ENCODE measurements around the gene ANKS4B. TPM values are rescaled to one million over a fixed set of nuclear protein-coding genes. Genes with fewer than 3 reads are reported as not detected.
"Not testable (repeated sequence)": the region's sequence is repeated elsewhere in the genome, so short reads cannot be mapped to it uniquely, and the experiment has no call there.

ANKS4B gene
- total and polyA plus RNA-seq, 8 donors: 0.23 to 9.0 (median 0.61) TPM; not detected in 3

- no peaks in the 10 kb centered on the region for H3K9me3 ChIP-seq
Measured at GRCh38 chr16:21192991-21193390, 40.5 kb upstream of the ANKS4B start.

GRCh38 chr16:21194771-21195301, 38.7 kb upstream of the ANKS4B start:
- Histone ChIP-seq H3K36me3 (no peaks in the 10 kb centered on the region), H3K4me1 (no peaks in the 10 kb centered on the region), H3K27me3 (peaks cover 0 to 10% (median 0%) of the 10 kb centered on the region in 3 donors), H3K4me3 (no peak overlapping the region), H3K27ac (no peak overlapping the region), H3K9me3 (no peaks in the 10 kb centered on the region)
- no peak for TF ChIP-seq POLR2AphosphoS5 (IDR thresholded peaks at IDR 0.05)
- TF ChIP-seq CTCF (IDR thresholded peaks at IDR 0.05): no peak
- TF ChIP-seq POLR2A (IDR thresholded peaks at IDR 0.05): no peak
- no peak for TF ChIP-seq EP300 (IDR thresholded peaks at IDR 0.05)
- WGBS, 5 donors: 42 to 58% (median 58%) methylated on average over 6 of the region's 6 CpGs
- intact Hi-C loops (cut with DNase I; ENCODE audit: low total_unique reads): no loop called here
- peak in 1 of 2 donors; percentile 14 for DNase-seq

More at GRCh38 chr16:21192991-21193390, 40.5 kb upstream of the ANKS4B start:
- intact Hi-C loops (cut with DNase I; ENCODE audit: low total_unique reads): no loop called here
- Histone ChIP-seq H3K36me3 (no peaks in the 10 kb centered on the region), H3K27me3 (peaks cover 0 to 5% (median 0%) of the 10 kb centered on the region in 3 donors), H3K4me1 (peaks cover 0 to 10% (median 7%) of the 10 kb centered on the region in 4 donors), H3K27ac (no peak overlapping the region), H3K4me3 (no peak overlapping the region)
- 52 to 96% (median 82%) methylated on average over 1 of the region's 1 CpG for WGBS, 5 donors
- DNase-seq: no peak
- TF ChIP-seq EP300 (IDR thresholded peaks at IDR 0.05) (no peak), POLR2AphosphoS5 (IDR thresholded peaks at IDR 0.05) (no peak), POLR2A (IDR thresholded peaks at IDR 0.05) (no peak), CTCF (IDR thresholded peaks at IDR 0.05) (no peak)

- DNase-seq; H3K9me3 ChIP-seq; H3K36me3 ChIP-seq; H3K4me3 ChIP-seq; H3K4me1 ChIP-seq; H3K27ac ChIP-seq; intact Hi-C loops (cut with DNase I; ENCODE audit: low total_unique reads): not testable (repeated sequence)
- H3K27me3 ChIP-seq: peaks cover 0 to 14% (median 0%) of the 10 kb centered on the region in 3 donors
- WGBS, 5 donors: 88 to 95% (median 94%) methylated on average over 8 of the region's 8 CpGs
Measured at GRCh38 chr16:21195330-21195729, 38.2 kb upstream of the ANKS4B start.

GRCh38 chr16:21197112-21197511, 36.4 kb upstream of the ANKS4B start:
- H3K27ac ChIP-seq: no peak overlapping the region
- WGBS, 5 donors: 59 to 88% (median 83%) methylated on average over 1 of the region's 1 CpG
- DNase-seq: no peak
- peaks cover 0 to 21% (median 0%) of the 10 kb centered on the region in 3 donors for H3K27me3 ChIP-seq
- no peaks in the 10 kb centered on the region for H3K9me3 ChIP-seq
- no peaks in the 10 kb centered on the region for H3K36me3 ChIP-seq
- no peak overlapping the region for H3K4me3 ChIP-seq
- intact Hi-C loops (cut with DNase I; ENCODE audit: low total_unique reads): no loop called here
- no peaks in the 10 kb centered on the region for H3K4me1 ChIP-seq
- TF ChIP-seq POLR2AphosphoS5 (IDR thresholded peaks at IDR 0.05): no peak

GRCh38 chr16:21197621-21198020, 35.9 kb upstream of the ANKS4B start:
- Histone ChIP-seq H3K27ac (no peak overlapping the region), H3K9me3 (no peaks in the 10 kb centered on the region), H3K27me3 (peaks cover 0 to 21% (median 0%) of the 10 kb centered on the region in 3 donors), H3K4me1 (no peaks in the 10 kb centered on the region), H3K4me3 (no peak overlapping the region), H3K36me3 (no peaks in the 10 kb centered on the region)
- intact Hi-C loops (cut with DNase I; ENCODE audit: low total_unique reads): no loop called here
- no peak for TF ChIP-seq POLR2A (IDR thresholded peaks at IDR 0.05)
- whole genome bisulfite sequencing, 5 donors: 81 to 92% (median 85%) methylated on average over 3 of the region's 3 CpGs
- DNase-seq: no peak

GRCh38 chr16:21199607-21200218, 33.8 kb upstream of the ANKS4B start:
- intact Hi-C loops (cut with DNase I; ENCODE audit: low total_unique reads): no loop called here
- 39 to 52% (median 48%) methylated on average over 5 of the region's 5 CpGs for WGBS, 5 donors
- no peaks in the 10 kb centered on the region for H3K36me3 ChIP-seq
- peak in 1 of 2 donors; percentile 16 for DNase-seq
- TF ChIP-seq CTCF (IDR thresholded peaks at IDR 0.05) (no peak), POLR2A (IDR thresholded peaks at IDR 0.05) (no peak), EP300 (IDR thresholded peaks at IDR 0.05) (no peak), POLR2AphosphoS5 (IDR thresholded peaks at IDR 0.05) (no peak)
- no peaks in the 10 kb centered on the region for H3K4me1 ChIP-seq
- no peaks in the 10 kb centered on the region for H3K9me3 ChIP-seq
- no peak overlapping the region for H3K4me3 ChIP-seq
- H3K27me3 ChIP-seq: peaks cover 0 to 17% (median 0%) of the 10 kb centered on the region in 3 donors
- no peak overlapping the region for H3K27ac ChIP-seq

Data from stomach (tissue), 9 donors.